ENCODE results near the gene POLR3E.

The POLR3E gene

DNA sequence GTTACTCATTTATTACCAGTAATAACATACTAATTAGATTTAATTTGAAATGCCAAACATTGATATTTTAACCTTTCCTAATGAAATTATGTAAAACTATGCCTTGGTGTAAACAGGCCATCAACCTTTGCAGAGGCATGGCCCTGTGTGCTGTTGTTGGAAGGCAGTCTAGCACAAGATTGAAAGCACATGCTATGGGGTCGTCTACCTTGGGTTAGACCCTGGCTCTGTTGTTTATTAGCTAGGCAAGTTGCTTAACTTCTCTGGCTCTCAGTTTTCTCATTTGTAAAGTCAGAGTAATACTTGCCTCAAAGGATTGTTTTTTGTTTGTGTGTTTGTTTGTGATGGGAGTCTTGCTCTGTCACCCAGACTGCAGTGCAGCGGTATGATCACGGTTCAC lies 86.6 kb downstream of the POLR3E start:
- Histone ChIP-seq H3K9ac (ENCODE audit: low read length) (no peak overlapping the region), H3K36me3 (ENCODE audit: low read length) (no peaks in the 10 kb centered on the region), H3F3A (ENCODE audit: insufficient read depth) (no peaks in the 10 kb centered on the region), H3K4me3 (ENCODE audit: insufficient read depth, low read length, poor library complexity, severe bottlenecking) (no peak overlapping the region), H4K20me1 (ENCODE audit: low read depth, low read length) (no peaks in the 10 kb centered on the region), H3K9me2 (replicated peaks; ENCODE audit: insufficient read depth, low read length) (no peaks in the 10 kb centered on the region), H2AFZ (ENCODE audit: low read depth, low read length, severe bottlenecking) (no peak overlapping the region), H3K4me2 (ENCODE audit: low read depth, low read length, poor library complexity, severe bottlenecking) (no peak overlapping the region), H3K27me3 (ENCODE audit: low read length) (no peaks in the 10 kb centered on the region), H3K79me2 (ENCODE audit: insufficient read depth, low read length) (no peaks in the 10 kb centered on the region), H3K9me3 (ENCODE audit: insufficient read depth, low read length) (no peaks in the 10 kb centered on the region), H3K27ac (ENCODE audit: low read depth, low read length) (no peak overlapping the region)
- no peak for TF ChIP-seq EZH2phosphoT487 (conservative IDR thresholded peaks at IDR 0.05; ENCODE audit: low read length)
- TF ChIP-seq CTCF (IDR thresholded peaks at IDR 0.05; ENCODE audit: insufficient read depth, low read length, poor library complexity, severe bottlenecking) = no peak

Data from SU-DHL-6 (cell line).